GM23248 (cell line): ENCODE results near the gene NPAS3.

ENCODE experiments used
- EZH2 ChIP-seq: fragments of 200-600 bp; sonication (generic); IDR thresholded peaks from 2 replicates; pipeline ENCODE4 v1.6.1; 2018; ENCODE audit warnings: antibody characterized with exemption, mild to moderate bottlenecking; ENCODE audit not compliant: insufficient read depth, poor library complexity, severe bottlenecking
- EZH2phosphoT487 ChIP-seq: fragments of 200-600 bp; sonication (generic); IDR thresholded peaks from 2 replicates; pipeline ENCODE4 v1.6.1; 2018; ENCODE audit warnings: antibody characterized with exemption, moderate library complexity, mild to moderate bottlenecking, low read depth; ENCODE audit not compliant: insufficient read depth

DNA sequence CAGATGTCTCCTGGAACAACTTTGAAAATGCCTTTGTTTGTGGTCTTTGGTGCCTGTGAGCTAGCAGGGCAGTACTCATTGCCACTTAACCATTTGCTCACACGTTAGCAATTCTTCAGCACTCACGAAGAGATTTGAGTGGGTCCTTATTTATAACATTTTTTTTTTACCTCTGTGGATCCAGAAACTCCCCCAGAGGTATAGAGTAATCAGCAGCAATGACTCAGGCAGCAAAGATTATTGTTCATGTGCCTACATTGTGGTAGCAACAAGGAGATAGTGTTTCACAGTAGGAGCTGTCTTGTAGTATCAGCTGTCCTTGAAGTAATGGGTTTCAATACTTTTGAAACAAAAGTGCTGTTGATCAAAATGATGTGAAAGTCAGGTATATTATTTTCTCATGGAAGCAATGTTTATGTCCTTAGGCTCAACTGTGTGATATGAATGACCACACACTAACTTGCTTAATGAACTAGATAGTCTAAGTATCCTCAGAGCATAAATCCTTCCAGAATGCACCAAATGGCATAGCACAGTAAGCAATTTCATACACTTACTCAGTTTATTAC is 708.1 kb downstream of the NPAS3 start:
- TF ChIP-seq EZH2phosphoT487 (no peak), EZH2 (no peak)
